WERI-Rb-1 (cell line): ENCODE results near the gene ERI3.

Experiments used
- DNase-seq: peaks from one replicate; pipeline ENCODE4 v3.0.0-alpha.2; 2020
- H3K27ac ChIP-seq: fragments of 250-450 bp; sonication (Bioruptor Pico); 2 replicates; pipeline ENCODE4 v1.5.1; 2020; ENCODE audit warnings: mild to moderate bottlenecking, moderate library complexity
- H3K27me3 ChIP-seq: fragments of 250-450 bp; sonication (Bioruptor Pico); 2 replicates; pipeline ENCODE4 v1.5.1; 2021; ENCODE audit warnings: mild to moderate bottlenecking, low read depth, moderate library complexity; ENCODE audit not compliant: insufficient read depth, severe bottlenecking
- H3K36me3 ChIP-seq: fragments of 250-450 bp; sonication (Bioruptor Pico); 2 replicates; pipeline ENCODE4 v1.5.1; 2020; ENCODE audit warnings: mild to moderate bottlenecking, moderate library complexity
- H3K4me3 ChIP-seq: 2 replicates; pipeline ENCODE4 v1.5.1; 2011; ENCODE audit warnings: low read depth, mild to moderate bottlenecking, control low read depth, low read length
- H3K9me3 ChIP-seq: fragments of 250-450 bp; sonication (Bioruptor Pico); 2 replicates; pipeline ENCODE4 v1.5.1; 2021; ENCODE audit warnings: mild to moderate bottlenecking, moderate library complexity; ENCODE audit not compliant: severe bottlenecking
- CTCF ChIP-seq: IDR thresholded peaks from 2 replicates; pipeline ENCODE4 v1.5.1; 2011; ENCODE audit warnings: low read depth, mild to moderate bottlenecking, control low read depth, inconsistent platforms, low read length

Gene ERI3

GRCh38 chr1:44380666-44381177 lies 25.7 kb upstream of the ERI3 start:
- no peaks in the 10 kb centered on the region for H3K36me3 ChIP-seq
- DNase-seq, result no peak
- H3K27me3 ChIP-seq, result no peaks in the 10 kb centered on the region
- H3K27ac ChIP-seq, result no peak overlapping the region
- no peak for TF ChIP-seq CTCF
- no peaks in the 10 kb centered on the region for H3K9me3 ChIP-seq
- no peak overlapping the region for H3K4me3 ChIP-seq

- Histone ChIP-seq H3K27ac (no peak overlapping the region; the same call in 1 of the 2 replicates), H3K4me3 (no peak overlapping the region), H3K36me3 (no peaks in the 10 kb centered on the region), H3K9me3 (no peaks in the 10 kb centered on the region), H3K27me3 (no peaks in the 10 kb centered on the region)
- peak; percentile 75 for TF ChIP-seq CTCF
- peak; percentile 75 for DNase-seq
Observed at GRCh38 chr1:44377925-44378784, 23.1 kb upstream of the ERI3 start.

GRCh38 chr1:44375547-44375946 lies 20.5 kb upstream of the ERI3 start:
- no peak for TF ChIP-seq CTCF

GRCh38 chr1:44371206-44371605 lies 16.1 kb upstream of the ERI3 start:
- no peaks in the 10 kb centered on the region for H3K9me3 ChIP-seq
- no peak for TF ChIP-seq CTCF
- H3K36me3 ChIP-seq, result no peaks in the 10 kb centered on the region
- no peak overlapping the region for H3K27ac ChIP-seq
- no peaks in the 10 kb centered on the region for H3K27me3 ChIP-seq
- no peak overlapping the region for H3K4me3 ChIP-seq
- no peak for DNase-seq

More at GRCh38 chr1:44375547-44375946, 20.5 kb upstream of the ERI3 start:
- H3K27ac ChIP-seq, result no peak overlapping the region
- H3K27me3 ChIP-seq, result no peaks in the 10 kb centered on the region
- H3K36me3 ChIP-seq, result no peaks in the 10 kb centered on the region
- H3K9me3 ChIP-seq, result no peaks in the 10 kb centered on the region
- H3K4me3 ChIP-seq, result no peak overlapping the region
- no peak for DNase-seq

GRCh38 chr1:44368471-44369151 lies 13.6 kb upstream of the ERI3 start:
- no peak for TF ChIP-seq CTCF

More at GRCh38 chr1:44368471-44369151, 13.6 kb upstream of the ERI3 start:
- H3K36me3 ChIP-seq, result no peaks in the 10 kb centered on the region
- DNase-seq, result no peak
- H3K27ac ChIP-seq, result peak overlapping the region; percentile 19; the same call in 1 of the 2 replicates
- H3K4me3 ChIP-seq, result no peak overlapping the region
- no peaks in the 10 kb centered on the region for H3K9me3 ChIP-seq
- no peaks in the 10 kb centered on the region for H3K27me3 ChIP-seq
